Small intestine (tissue), 7 donors: Measurements from ENCODE around the gene ATG12. TPM values are rescaled to one million over a fixed set of nuclear protein-coding genes. Genes with fewer than 3 reads are reported as not detected.
"Not testable (repeated sequence)": the region's sequence is repeated elsewhere in the genome, so short reads cannot be mapped to it uniquely, and the experiment has no call there.

ENCODE experiments used
- DNase-seq, 2 donors: peaks; one replicate each; pipeline versions ENCODE4 v3.0.0 to v3.0.0-alpha.2; 2013
- FAIRE-seq: peaks from 2 replicates; lab custom pipeline; 2012; peaks lifted over from hg19 to GRCh38; lab: Jason Lieb, UNC
- H3K27ac ChIP-seq, 3 donors: one replicate each; pipeline ENCODE4 v1.5.1; 2013; ENCODE audit warnings: low read length in 2 of 3, mild to moderate bottlenecking in 2 of 3, control low read depth in 1 of 3, inconsistent platforms in 1 of 3, low read depth in 1 of 3, moderate library complexity in 1 of 3
- H3K27me3 ChIP-seq, 3 donors: one replicate each; pipeline ENCODE4 v1.6.1; 2013; ENCODE audit warnings: low read length in 3 of 3, inconsistent platforms in 1 of 3; ENCODE audit not compliant: control insufficient read depth in 3 of 3, insufficient read depth in 3 of 3
- H3K36me3 ChIP-seq, 3 donors: one replicate each; pipeline ENCODE4 v1.6.1; 2013; ENCODE audit warnings: low read length in 3 of 3, inconsistent platforms in 1 of 3, low read depth in 1 of 3, mild to moderate bottlenecking in 1 of 3, moderate library complexity in 1 of 3; ENCODE audit not compliant: control insufficient read depth in 3 of 3, insufficient read depth in 2 of 3
- H3K4me1 ChIP-seq, 3 donors: one replicate each; pipeline ENCODE4 v1.6.1; 2013; ENCODE audit warnings: low read length in 2 of 3, inconsistent platforms in 1 of 3, low read depth in 1 of 3, mild to moderate bottlenecking in 1 of 3, moderate library complexity in 1 of 3; ENCODE audit not compliant: control insufficient read depth in 3 of 3, insufficient read depth in 2 of 3
- H3K4me3 ChIP-seq, 3 donors: one replicate each; pipeline ENCODE4 v1.5.1; 2013; ENCODE audit warnings: low read length in 3 of 3, control low read depth in 1 of 3, inconsistent platforms in 1 of 3, low read depth in 1 of 3, mild to moderate bottlenecking in 1 of 3, moderate library complexity in 1 of 3
- H3K9me3 ChIP-seq, 2 donors: one replicate each; pipeline ENCODE4 v1.6.1; 2013; ENCODE audit warnings: low read depth in 1 of 2, low read length in 1 of 2; ENCODE audit not compliant: control insufficient read depth in 2 of 2, insufficient read depth in 1 of 2
- WGBS, 3 donors: extraction: QIAGEN DNeasy Blood & Tissue Kit; methylation state at CpG; one replicate each; pipeline ENCODE4 v1.1.7; 2013; 5-methylcytosine and 5-hydroxymethylcytosine counted together
- polyA plus RNA-seq, 4 donors: library from polyadenylated mRNA; stranded (reverse) in 3 of 4; unstranded in 1 of 4; fragments of 200-250 nt in 3 of 4; fragments of 120-200 nt in 1 of 4; gene quantifications; one replicate each; pipeline versions ENCODE4 v1.2.1 to v1.2.3, GENCODE V29; 2013
- donor health status: healthy with polysubstance abuse.
- donor health status: control.
- donor health status: control.
- donor health status: Bipolar disorder and iron deficiency.
- donor health status: healthy.

The ATG12 gene
- polyA plus RNA-seq, 4 donors, result 28.6 to 76.7 (median 30.2) TPM

- Histone ChIP-seq H3K4me1 (peaks cover 0 to 4% (median 4%) of the 10 kb centered on the region in 3 donors), H3K27me3 (peaks cover 0 to 32% (median 19%) of the 10 kb centered on the region in 3 donors), H3K9me3 (no peaks in the 10 kb centered on the region), H3K4me3 (no peak overlapping the region), H3K27ac (no peak overlapping the region), H3K36me3 (no peaks in the 10 kb centered on the region)
- FAIRE-seq (no peak), DNase-seq (no peak)
Observed at GRCh38 chr5:115811406-115811805, 30.0 kb downstream of the ATG12 start.

DNA sequence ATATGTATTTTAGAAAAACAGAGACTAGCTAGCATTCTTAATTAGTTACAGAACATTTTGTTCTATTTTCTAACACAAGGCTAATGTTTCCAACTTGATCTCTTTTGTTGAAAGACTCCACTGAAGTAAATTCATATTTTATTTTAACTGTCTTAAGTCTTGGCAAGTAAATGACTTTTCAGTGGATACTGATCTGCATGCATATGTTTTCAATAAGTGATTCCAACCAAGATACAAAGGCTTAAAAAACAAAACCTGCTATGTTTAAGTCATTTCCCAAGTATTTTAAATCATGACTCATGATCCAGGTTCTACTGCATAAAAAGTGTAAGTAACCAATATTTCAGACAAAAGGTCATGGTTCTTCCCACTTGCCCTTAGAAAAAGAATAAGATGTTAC is 30.6 kb downstream of the ATG12 start:
- H3K36me3 ChIP-seq, result no peaks in the 10 kb centered on the region

DNA sequence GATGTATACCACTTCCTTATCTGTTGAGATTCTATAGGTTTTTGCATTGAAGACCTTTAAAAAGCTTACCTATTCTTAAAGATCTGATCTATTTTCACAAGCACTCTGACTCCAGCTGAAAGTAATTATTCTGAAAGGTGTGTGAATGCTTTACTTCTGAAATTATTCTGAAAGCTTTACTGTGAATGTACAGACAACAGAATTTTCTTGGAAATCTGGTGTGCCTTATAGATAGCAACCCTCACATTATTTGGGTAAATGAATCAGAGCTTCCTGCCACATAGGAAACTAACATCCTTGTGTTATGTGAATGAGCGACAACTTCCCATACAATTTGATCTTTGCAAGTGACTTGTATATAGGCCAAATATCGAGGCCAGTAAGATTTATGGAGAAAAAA is 31.4 kb downstream of the ATG12 start:
- WGBS, 3 donors, result 76 to 80% (median 79%) methylated on average over 2 of the region's 2 CpGs
- DNase-seq (no peak), FAIRE-seq (no peak)
- H3K4me1 ChIP-seq, result no peaks in the 10 kb centered on the region
- no peak overlapping the region for H3K4me3 ChIP-seq
- H3K36me3 ChIP-seq, result no peaks in the 10 kb centered on the region
- no peaks in the 10 kb centered on the region for H3K9me3 ChIP-seq
- H3K27me3 ChIP-seq, result peaks cover 0 to 17% (median 7%) of the 10 kb centered on the region in 3 donors
- H3K27ac ChIP-seq, result no peak overlapping the region

More for the DNA sequence above, 30.6 kb downstream of the ATG12 start:
- no peaks in the 10 kb centered on the region for H3K4me1 ChIP-seq
- no peaks in the 10 kb centered on the region for H3K9me3 ChIP-seq
- no peak overlapping the region for H3K27ac ChIP-seq
- DNase-seq (no peak), FAIRE-seq (no peak)
- H3K4me3 ChIP-seq, result no peak overlapping the region
- peaks cover 0 to 25% (median 14%) of the 10 kb centered on the region in 3 donors for H3K27me3 ChIP-seq

DNA sequence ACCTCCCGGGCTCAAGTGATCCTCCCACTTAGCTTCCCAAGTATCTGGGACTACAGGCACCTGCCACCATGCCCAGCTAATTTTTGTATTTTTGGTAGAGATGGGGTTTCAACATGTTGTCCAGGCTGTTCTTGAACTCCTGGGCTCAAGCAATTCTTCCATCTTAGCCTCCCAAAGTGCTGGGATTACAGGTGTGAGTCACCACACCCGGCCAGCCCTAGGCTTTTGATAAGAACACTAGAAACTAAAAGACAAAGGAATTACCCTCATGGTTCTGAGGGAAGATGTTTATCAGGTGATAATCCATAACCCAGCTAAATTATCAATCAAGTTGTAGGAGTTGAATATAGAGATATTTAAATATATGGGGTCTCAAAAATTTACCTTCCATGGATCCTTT is 33.3 kb downstream of the ATG12 start:
- H3K27me3 ChIP-seq, H3K27ac ChIP-seq, H3K36me3 ChIP-seq, H3K4me3 ChIP-seq, H3K4me1 ChIP-seq, DNase-seq, FAIRE-seq, H3K9me3 ChIP-seq: not testable (repeated sequence)
- WGBS, 3 donors, result 72 to 93% (median 92%) methylated on average over 2 of the region's 2 CpGs

GRCh38 chr5:115807654-115808052 is 33.7 kb downstream of the ATG12 start:
- Histone ChIP-seq H3K36me3 (no peaks in the 10 kb centered on the region), H3K27me3 (peaks cover 0 to 4% (median 0%) of the 10 kb centered on the region in 3 donors), H3K4me3 (no peak overlapping the region), H3K4me1 (no peaks in the 10 kb centered on the region), H3K9me3 (no peaks in the 10 kb centered on the region), H3K27ac (no peak overlapping the region)
- 76 to 90% (median 79%) methylated on average over 2 of the region's 2 CpGs for WGBS, 3 donors
- FAIRE-seq (no peak), DNase-seq (no peak)

GRCh38 chr5:115806986-115807653 is 34.2 kb downstream of the ATG12 start:
- no peak for FAIRE-seq

GRCh38 chr5:115801984-115802383 is 39.4 kb downstream of the ATG12 start:
- no peak for FAIRE-seq
- 17 to 43% (median 33%) methylated on average over 1 of the region's 1 CpG for WGBS, 3 donors
- no peak overlapping the region for H3K27ac ChIP-seq
- H3K27me3 ChIP-seq, result no peaks in the 10 kb centered on the region
- no peak for DNase-seq
- no peaks in the 10 kb centered on the region for H3K36me3 ChIP-seq
- H3K9me3 ChIP-seq, result no peaks in the 10 kb centered on the region
- H3K4me3 ChIP-seq, result no peak overlapping the region
- H3K4me1 ChIP-seq, result no peaks in the 10 kb centered on the region

More at GRCh38 chr5:115806986-115807653, 34.2 kb downstream of the ATG12 start:
- Histone ChIP-seq H3K4me3 (no peak overlapping the region), H3K4me1 (no peaks in the 10 kb centered on the region), H3K9me3 (no peaks in the 10 kb centered on the region), H3K36me3 (no peaks in the 10 kb centered on the region), H3K27ac (no peak overlapping the region), H3K27me3 (peaks cover 0 to 4% (median 0%) of the 10 kb centered on the region in 3 donors)
- DNase-seq, result no peak
- 22 to 62% (median 43%) methylated on average over 2 of the region's 2 CpGs for WGBS, 3 donors

DNA sequence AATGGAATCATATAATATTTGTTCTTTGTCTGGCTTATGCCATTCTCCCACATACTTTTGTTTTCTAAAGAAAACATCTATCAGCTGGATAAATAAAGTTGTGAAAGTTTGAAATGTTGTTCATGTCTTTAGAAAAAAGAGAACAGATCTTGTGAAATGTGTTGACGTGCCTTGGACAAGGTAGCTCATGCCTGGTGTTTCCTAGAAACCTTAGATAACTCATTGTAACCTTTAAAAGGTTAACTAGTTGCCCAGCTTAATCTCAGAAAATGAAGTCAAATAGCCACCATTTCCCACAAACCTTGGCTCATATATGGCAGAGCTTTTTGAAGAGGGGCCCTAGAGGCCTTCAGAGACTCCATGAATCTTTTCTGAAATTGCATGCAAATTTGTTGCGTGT is 40.2 kb downstream of the ATG12 start:
- Histone ChIP-seq H3K36me3 (no peaks in the 10 kb centered on the region), H3K4me1 (no peaks in the 10 kb centered on the region), H3K27me3 (no peaks in the 10 kb centered on the region), H3K9me3 (no peaks in the 10 kb centered on the region), H3K27ac (no peak overlapping the region), H3K4me3 (no peak overlapping the region)
- WGBS, 3 donors, result 89 to 93% (median 91%) methylated on average over 2 of the region's 2 CpGs
- no peak for DNase-seq
- FAIRE-seq, result no peak

DNA sequence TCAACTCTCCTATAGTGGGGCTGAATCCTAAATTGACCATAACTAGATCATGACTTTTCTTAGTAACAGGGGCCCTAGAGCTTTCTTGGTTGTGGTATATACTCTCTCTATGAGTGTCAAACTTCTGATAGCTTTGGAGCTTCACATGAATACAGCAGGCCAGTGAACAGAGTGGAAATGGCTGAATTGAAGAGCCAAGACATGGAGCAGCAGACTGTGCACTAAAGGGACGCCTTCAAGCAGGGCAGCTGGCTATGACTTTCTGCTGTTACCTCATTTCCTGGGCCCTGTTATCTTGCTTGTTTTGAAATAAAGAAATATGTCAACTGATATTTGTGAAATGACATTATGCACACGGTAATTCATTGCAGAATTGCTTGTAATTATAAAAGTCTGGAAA is 41.3 kb downstream of the ATG12 start:
- no peak for FAIRE-seq
- H3K4me1 ChIP-seq, result no peaks in the 10 kb centered on the region
- no peak overlapping the region for H3K4me3 ChIP-seq
- WGBS, 3 donors, result 63 to 80% (median 71%) methylated on average over 2 of the region's 2 CpGs
- no peaks in the 10 kb centered on the region for H3K36me3 ChIP-seq
- no peak overlapping the region for H3K27ac ChIP-seq
- H3K9me3 ChIP-seq, result no peaks in the 10 kb centered on the region
- no peaks in the 10 kb centered on the region for H3K27me3 ChIP-seq
- no peak for DNase-seq
